ENCODE data around the gene FAM181A. TPM values are rescaled to one million over a fixed set of nuclear protein-coding genes. Genes with fewer than 3 reads are reported as not detected.

Gene FAM181A
- total RNA-seq, 1 experiment from 2014 or later, result not detected

DNA sequence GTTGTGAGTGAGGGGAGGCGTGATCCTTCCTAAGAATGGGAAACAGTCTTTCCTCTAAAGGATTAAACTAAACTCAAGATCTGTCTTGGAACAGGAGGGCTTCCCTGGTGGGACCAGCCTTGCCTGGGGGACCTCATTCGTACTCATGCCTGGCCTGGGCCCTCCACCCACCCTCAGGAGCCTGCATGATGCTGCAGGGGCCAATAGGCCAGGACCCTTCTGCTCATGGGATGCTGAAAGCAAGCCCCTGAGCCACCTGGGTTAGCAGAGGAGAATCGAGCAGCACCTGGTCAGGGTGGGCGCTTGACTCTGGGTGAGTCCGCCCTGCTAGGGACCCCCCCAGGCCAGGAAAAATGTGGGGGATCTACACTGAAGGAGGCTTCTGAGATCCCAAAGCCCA, 48.3 kb upstream of the FAM181A start:
- Histone ChIP-seq H3K4me1 (ENCODE audit: control insufficient read depth, insufficient read depth, low read length) (no peaks in the 10 kb centered on the region), H3K4me3 (ENCODE audit: low read depth in 2 of 2, low read length in 2 of 2) (no peak overlapping the region), H3K9me3 (ENCODE audit: control insufficient read depth, insufficient read depth, low read depth, low read length) (no peaks in the 10 kb centered on the region), H3K27ac (ENCODE audit: low read length) (no peak overlapping the region), H3K36me3 (ENCODE audit: control insufficient read depth, insufficient read depth, low read length) (no peaks in the 10 kb centered on the region), H3K27me3 (ENCODE audit: control insufficient read depth, insufficient read depth, low read length) (no peaks in the 10 kb centered on the region)
- ATAC-seq (no peak), DNase-seq (ENCODE audit: low read depth, low spot score) (no peak)
- BruUV-seq (replicated peaks), result no TSS peak
- in situ Hi-C loops (cut with HindIII; ENCODE audit: low pct_unique_long_range_greater_than_20kb, low sequenced_read_pairs), result no loop called here
- ChIA-PET CTCF (no interaction called here), POLR2A (interaction anchor here (0.6 kb wide), 1 partner anchor 21 kb away, joined by 3 read pairs; no protein-coding TSS in a partner anchor)
- intact Hi-C loops (cut with micrococcal nuclease; ENCODE audit: unreplicated experiment), result no loop called here
- no peak for TF ChIP-seq TCF7L2 (IDR thresholded peaks at IDR 0.05; ENCODE audit: low read depth, low read length)
- TF ChIP-seq POLR2AphosphoS5 (IDR thresholded peaks at IDR 0.05; ENCODE audit: low read depth, low read length), result no peak
- no peak for TF ChIP-seq CTCF (IDR thresholded peaks at IDR 0.05)
- TF ChIP-seq, protein P1, sequence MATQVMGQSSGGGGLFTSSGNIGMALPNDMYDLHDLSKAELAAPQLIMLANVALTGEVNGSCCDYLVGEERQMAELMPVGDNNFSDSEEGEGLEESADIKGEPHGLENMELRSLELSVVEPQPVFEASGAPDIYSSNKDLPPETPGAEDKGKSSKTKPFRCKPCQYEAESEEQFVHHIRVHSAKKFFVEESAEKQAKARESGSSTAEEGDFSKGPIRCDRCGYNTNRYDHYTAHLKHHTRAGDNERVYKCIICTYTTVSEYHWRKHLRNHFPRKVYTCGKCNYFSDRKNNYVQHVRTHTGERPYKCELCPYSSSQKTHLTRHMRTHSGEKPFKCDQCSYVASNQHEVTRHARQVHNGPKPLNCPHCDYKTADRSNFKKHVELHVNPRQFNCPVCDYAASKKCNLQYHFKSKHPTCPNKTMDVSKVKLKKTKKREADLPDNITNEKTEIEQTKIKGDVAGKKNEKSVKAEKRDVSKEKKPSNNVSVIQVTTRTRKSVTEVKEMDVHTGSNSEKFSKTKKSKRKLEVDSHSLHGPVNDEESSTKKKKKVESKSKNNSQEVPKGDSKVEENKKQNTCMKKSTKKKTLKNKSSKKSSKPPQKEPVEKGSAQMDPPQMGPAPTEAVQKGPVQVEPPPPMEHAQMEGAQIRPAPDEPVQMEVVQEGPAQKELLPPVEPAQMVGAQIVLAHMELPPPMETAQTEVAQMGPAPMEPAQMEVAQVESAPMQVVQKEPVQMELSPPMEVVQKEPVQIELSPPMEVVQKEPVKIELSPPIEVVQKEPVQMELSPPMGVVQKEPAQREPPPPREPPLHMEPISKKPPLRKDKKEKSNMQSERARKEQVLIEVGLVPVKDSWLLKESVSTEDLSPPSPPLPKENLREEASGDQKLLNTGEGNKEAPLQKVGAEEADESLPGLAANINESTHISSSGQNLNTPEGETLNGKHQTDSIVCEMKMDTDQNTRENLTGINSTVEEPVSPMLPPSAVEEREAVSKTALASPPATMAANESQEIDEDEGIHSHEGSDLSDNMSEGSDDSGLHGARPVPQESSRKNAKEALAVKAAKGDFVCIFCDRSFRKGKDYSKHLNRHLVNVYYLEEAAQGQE (IDR thresholded peaks at IDR 0.05; ENCODE audit: insufficient read depth in 1 of 2, low read depth in 2 of 2, low read length in 1 of 2), result no peak
- no peak for TF ChIP-seq SIN3A (IDR thresholded peaks at IDR 0.05; ENCODE audit: borderline replicate concordance, insufficient read depth, low read depth, low read length)

- ChIA-PET POLR2A (interaction anchor here (0.6 kb wide), 1 partner anchor 22 kb away, joined by 3 read pairs; no protein-coding TSS in a partner anchor), CTCF (no interaction called here)
- no peak for DNase-seq (ENCODE audit: low read depth, low spot score)
- intact Hi-C loops (cut with micrococcal nuclease; ENCODE audit: unreplicated experiment) (no loop called here), in situ Hi-C loops (cut with HindIII; ENCODE audit: low pct_unique_long_range_greater_than_20kb, low sequenced_read_pairs) (no loop called here)
- Histone ChIP-seq H3K27ac (ENCODE audit: low read length) (no peak overlapping the region), H3K36me3 (ENCODE audit: control insufficient read depth, insufficient read depth, low read length) (no peaks in the 10 kb centered on the region), H3K9me3 (ENCODE audit: control insufficient read depth, insufficient read depth, low read depth, low read length) (no peaks in the 10 kb centered on the region), H3K27me3 (ENCODE audit: control insufficient read depth, insufficient read depth, low read length) (no peaks in the 10 kb centered on the region), H3K4me1 (ENCODE audit: control insufficient read depth, insufficient read depth, low read length) (no peaks in the 10 kb centered on the region), H3K4me3 (ENCODE audit: low read depth in 2 of 2, low read length in 2 of 2) (no peak overlapping the region)
- no TSS peak for BruUV-seq (replicated peaks)
- ATAC-seq, result no peak
- TF ChIP-seq, protein P1 (IDR thresholded peaks at IDR 0.05; ENCODE audit: insufficient read depth in 1 of 2, low read depth in 2 of 2, low read length in 1 of 2), result no peak
- TF ChIP-seq SIN3A (IDR thresholded peaks at IDR 0.05; ENCODE audit: borderline replicate concordance, insufficient read depth, low read depth, low read length), result no peak
- no peak for TF ChIP-seq TCF7L2 (IDR thresholded peaks at IDR 0.05; ENCODE audit: low read depth, low read length)
- TF ChIP-seq CTCF (IDR thresholded peaks at IDR 0.05), result no peak
- TF ChIP-seq POLR2AphosphoS5 (IDR thresholded peaks at IDR 0.05; ENCODE audit: low read depth, low read length), result no peak
Observed at GRCh38 chr14:93879362-93879983, 47.7 kb upstream of the FAM181A start.

Data from Panc1 (cell line).